ENCODE measurements around the gene LPAR1. TPM values are rescaled to one million over a fixed set of nuclear protein-coding genes. Genes with fewer than 3 reads are reported as not detected.

The LPAR1 gene
- total and polyA plus RNA-seq, 10 of the 15 experiments (the other 5 are each of a cell fraction or from before 2014, with no cell fraction given): 3.3 to 12.9 (median 8.4) TPM

GRCh38 chr9:111058166-111058565, 19.9 kb upstream of the LPAR1 start:
- in situ Hi-C loops (cut with MboI): no loop called here
- Histone ChIP-seq H3K4me2 (ENCODE audit: control insufficient read depth, insufficient read depth) (no peak overlapping the region), H3K9ac (ENCODE audit: control insufficient read depth, insufficient read depth, low read length) (no peak overlapping the region), H4K20me1 (ENCODE audit: control insufficient read depth, insufficient read depth) (no peaks in the 10 kb centered on the region), H3K27me3 (replicated peaks in 1 of 2; ENCODE audit: control insufficient read depth in 2 of 2, insufficient read depth in 2 of 2, low read length in 1 of 2) (no peaks in the 10 kb centered on the region), H3K9me3 (replicated peaks; ENCODE audit: control insufficient read depth, insufficient read depth, low read length) (no peaks in the 10 kb centered on the region; the same call in 2 of the 3 replicates), H3K79me2 (ENCODE audit: control insufficient read depth, insufficient read depth, low read length) (no peaks in the 10 kb centered on the region), H3K4me1 (ENCODE audit: control insufficient read depth, insufficient read depth, low read length) (no peaks in the 10 kb centered on the region), H3K36me3 (ENCODE audit: control insufficient read depth in 2 of 2, insufficient read depth in 2 of 2, low read length in 1 of 2) (no peaks in the 10 kb centered on the region), H3K4me3 (no peak overlapping the region), H3K27ac (ENCODE audit: control insufficient read depth, insufficient read depth) (no peak overlapping the region), H2AFZ (ENCODE audit: control insufficient read depth, low read depth, low read length) (no peak overlapping the region)
- FAIRE-seq (no peak), DNase-seq (ENCODE audit: low read depth, low spot score) (no peak), ATAC-seq (no peak)
- TF ChIP-seq BCLAF1 (IDR thresholded peaks at IDR 0.05) (no peak), LARP7 (IDR thresholded peaks at IDR 0.05) (no peak), RUNX3 (IDR thresholded peaks at IDR 0.05; ENCODE audit: low read length) (peak; percentile 10; the same call in 1 of the 2 replicates)
- SMC1A ChIA-PET (ENCODE audit: uncharacterized antibody, unreplicated experiment): interaction anchor here (0.6 kb wide), 1 partner anchor 564 kb away, joined by 3 read pairs; no protein-coding TSS in a partner anchor
- WGBS (ENCODE audit: insufficient coverage, insufficient replicate concordance, low lambda C conversion rate, missing lambda C conversion rate): 4% methylated on average over 3 of the region's 3 CpGs
- POLR2A ChIA-PET: no interaction called here
- intact Hi-C loops (cut with micrococcal nuclease; ENCODE audit: unreplicated experiment): no loop called here
- CTCF ChIA-PET: no interaction called here
- RAD21 ChIA-PET (ENCODE audit: unreplicated experiment): no interaction called here
- no TSS peak for BruUV-seq (replicated peaks)

GRCh38 chr9:111056538-111056937, 18.3 kb upstream of the LPAR1 start:
- ChIA-PET POLR2A (no interaction called here), SMC1A (ENCODE audit: uncharacterized antibody, unreplicated experiment) (interaction anchor here (0.6 to 3.3 kb wide), 4 partner anchors 8 to 507 kb away, joined by 3 to 14 read pairs (median 4); no protein-coding TSS in a partner anchor), CTCF (no interaction called here), RAD21 (ENCODE audit: unreplicated experiment) (interaction anchor here (1.2 to 1.9 kb wide), 2 partner anchors 17 to 93 kb away, joined by 3 to 5 read pairs; no protein-coding TSS in a partner anchor)
- H2AFZ ChIP-seq (ENCODE audit: control insufficient read depth, low read depth, low read length): no peak overlapping the region
- in situ Hi-C loops (cut with MboI): no loop called here
- no peak for FAIRE-seq
- no peak for DNase-seq (ENCODE audit: low read depth, low spot score)
- no peaks in the 10 kb centered on the region for H3K27me3 ChIP-seq (replicated peaks in 1 of 2; ENCODE audit: control insufficient read depth in 2 of 2, insufficient read depth in 2 of 2, low read length in 1 of 2)
- BruUV-seq (replicated peaks): no TSS peak
- 12% methylated on average over 3 of the region's 3 CpGs for WGBS (ENCODE audit: insufficient coverage, insufficient replicate concordance, low lambda C conversion rate, missing lambda C conversion rate)
- H3K79me2 ChIP-seq (ENCODE audit: control insufficient read depth, insufficient read depth, low read length): no peaks in the 10 kb centered on the region
- no peak for ATAC-seq
- H3K4me2 ChIP-seq (ENCODE audit: control insufficient read depth, insufficient read depth): no peak overlapping the region
- H3K36me3 ChIP-seq (ENCODE audit: control insufficient read depth in 2 of 2, insufficient read depth in 2 of 2, low read length in 1 of 2): no peaks in the 10 kb centered on the region
- no peak overlapping the region for H3K9ac ChIP-seq (ENCODE audit: control insufficient read depth, insufficient read depth, low read length)
- H3K4me1 ChIP-seq (ENCODE audit: control insufficient read depth, insufficient read depth, low read length): no peaks in the 10 kb centered on the region
- H3K27ac ChIP-seq (ENCODE audit: control insufficient read depth, insufficient read depth): no peak overlapping the region
- intact Hi-C loops (cut with micrococcal nuclease; ENCODE audit: unreplicated experiment): no loop called here
- H3K4me3 ChIP-seq: no peak overlapping the region
- no peaks in the 10 kb centered on the region; the same call in 2 of the 3 replicates for H3K9me3 ChIP-seq (replicated peaks; ENCODE audit: control insufficient read depth, insufficient read depth, low read length)
- no peaks in the 10 kb centered on the region for H4K20me1 ChIP-seq (ENCODE audit: control insufficient read depth, insufficient read depth)
- no peak for TF ChIP-seq RAD21 (IDR thresholded peaks at IDR 0.05; ENCODE audit: insufficient read depth, low read depth, low read length)
- TF ChIP-seq SPI1 (IDR thresholded peaks at IDR 0.05; ENCODE audit: borderline replicate concordance, insufficient read depth, low read depth, low read length): no peak
- TF ChIP-seq SREBF2 (IDR thresholded peaks at IDR 0.05; ENCODE audit: low read length): no peak
- TF ChIP-seq CEBPZ (IDR thresholded peaks at IDR 0.05; ENCODE audit: low read depth, low read length): no peak
- TF ChIP-seq TCF7 (IDR thresholded peaks at IDR 0.05; ENCODE audit: borderline replicate concordance): no peak
- no peak for TF ChIP-seq POU2F2 (IDR thresholded peaks at IDR 0.05; ENCODE audit: borderline replicate concordance, low read depth, low read length)
- TF ChIP-seq E2F4 (IDR thresholded peaks at IDR 0.05; ENCODE audit: low read depth, low read length): no peak
- TF ChIP-seq NFYB (IDR thresholded peaks at IDR 0.05; ENCODE audit: insufficient read depth, low read depth, low read length): no peak

All from GM12878 (cell line).